Bronchial epithelial cell (primary cell): ENCODE results near the gene MDC1. TPM values are rescaled to one million over a fixed set of nuclear protein-coding genes. Genes with fewer than 3 reads are reported as not detected.

Source experiments
- DNase-seq: peaks from one replicate; pipeline ENCODE4 v3.0.0-alpha.2; 2010; ENCODE audit warnings: low read depth
- FAIRE-seq: peaks from 2 replicates; lab custom pipeline; 2011; peaks lifted over from hg19 to GRCh38; lab: Jason Lieb, UNC
- H3K27me3 ChIP-seq: 2 replicates; pipeline ENCODE4 v1.5.1; 2011; ENCODE audit warnings: low read length; ENCODE audit not compliant: control insufficient read depth, insufficient read depth
- H3K36me3 ChIP-seq: 2 replicates; pipeline ENCODE4 v1.5.1; 2011; ENCODE audit warnings: low read length; ENCODE audit not compliant: control insufficient read depth, insufficient read depth
- H3K4me3 ChIP-seq: 2 replicates; pipeline ENCODE4 v1.5.1; 2011; ENCODE audit warnings: mild to moderate bottlenecking, low read depth, low read length, control low read depth
- CTCF ChIP-seq: IDR thresholded peaks from 2 replicates; pipeline ENCODE4 v1.5.1; 2011; ENCODE audit warnings: mild to moderate bottlenecking, moderate library complexity, low read length, control low read depth, inconsistent platforms; ENCODE audit not compliant: insufficient read depth, severe bottlenecking
- total RNA-seq: library from RNA; depleted of rRNA; stranded (reverse); fragments of >200 nt; gene quantifications from 2 replicates; pipeline ENCODE4 v1.2.1, GENCODE V29; 2014

The MDC1 gene
- total RNA-seq, 1 donor from 2014 or later: 2.4 TPM

DNA sequence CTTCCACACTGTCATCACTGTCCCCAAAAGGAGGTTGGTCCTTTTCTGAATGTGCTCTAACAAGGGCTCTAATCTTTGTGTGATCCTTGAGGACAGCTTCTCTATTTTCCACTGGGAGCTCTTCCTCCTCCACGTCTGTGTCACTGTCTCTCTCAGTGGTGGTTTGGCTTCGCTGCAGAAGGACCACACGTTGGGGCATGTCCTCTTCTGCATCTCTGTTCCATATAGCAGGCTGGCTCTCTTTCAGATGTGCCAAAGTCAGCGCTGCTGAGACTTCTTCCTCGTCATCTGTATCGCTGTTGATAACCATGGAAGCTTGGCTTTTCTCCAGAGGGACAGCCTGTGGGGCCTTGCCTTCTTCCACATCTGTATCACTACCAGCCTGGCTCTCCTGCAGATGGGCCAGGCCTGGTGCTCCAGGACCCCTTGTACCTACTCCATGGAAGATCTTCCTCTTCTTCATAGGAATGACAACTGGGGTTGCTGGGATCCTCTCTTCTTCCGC is 4.6 kb downstream of the MDC1 start:
- no peaks in the 10 kb centered on the region for H3K27me3 ChIP-seq
- H3K4me3 ChIP-seq: no peak overlapping the region
- TF ChIP-seq CTCF: no peak
- DNase-seq (peak; percentile 51), FAIRE-seq (no peak)
- no peaks in the 10 kb centered on the region for H3K36me3 ChIP-seq

DNA sequence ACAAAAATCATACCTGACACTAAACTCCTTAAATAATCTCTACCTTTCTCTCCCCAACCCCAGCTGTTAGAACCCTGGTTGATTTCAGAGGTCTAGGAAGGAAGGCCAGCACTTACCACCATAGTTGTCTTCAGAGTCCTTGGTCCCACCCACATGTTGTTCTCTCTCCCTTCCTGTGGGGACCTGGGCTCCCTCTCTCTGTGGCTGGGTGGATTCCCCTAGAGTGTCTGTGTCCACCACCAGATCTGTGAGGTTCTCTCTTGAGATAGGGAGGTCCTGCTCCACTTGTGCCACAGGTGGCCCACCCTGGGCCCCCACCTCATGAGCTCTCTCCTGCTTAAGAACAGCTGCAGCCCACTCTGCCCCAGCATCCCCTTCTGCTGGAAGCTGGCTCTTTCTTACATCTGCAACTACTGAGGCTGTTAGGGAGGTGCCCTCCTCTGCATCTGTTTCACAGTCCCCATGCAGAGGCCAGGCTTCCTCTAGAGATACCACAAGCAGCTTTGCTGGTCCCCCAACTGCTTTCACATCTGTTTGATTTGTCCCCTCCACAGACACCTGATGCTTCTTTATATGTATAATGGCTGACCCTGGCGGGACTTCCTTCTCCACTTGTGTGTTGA is 5.2 kb downstream of the MDC1 start:
- FAIRE-seq: no peak

DNA sequence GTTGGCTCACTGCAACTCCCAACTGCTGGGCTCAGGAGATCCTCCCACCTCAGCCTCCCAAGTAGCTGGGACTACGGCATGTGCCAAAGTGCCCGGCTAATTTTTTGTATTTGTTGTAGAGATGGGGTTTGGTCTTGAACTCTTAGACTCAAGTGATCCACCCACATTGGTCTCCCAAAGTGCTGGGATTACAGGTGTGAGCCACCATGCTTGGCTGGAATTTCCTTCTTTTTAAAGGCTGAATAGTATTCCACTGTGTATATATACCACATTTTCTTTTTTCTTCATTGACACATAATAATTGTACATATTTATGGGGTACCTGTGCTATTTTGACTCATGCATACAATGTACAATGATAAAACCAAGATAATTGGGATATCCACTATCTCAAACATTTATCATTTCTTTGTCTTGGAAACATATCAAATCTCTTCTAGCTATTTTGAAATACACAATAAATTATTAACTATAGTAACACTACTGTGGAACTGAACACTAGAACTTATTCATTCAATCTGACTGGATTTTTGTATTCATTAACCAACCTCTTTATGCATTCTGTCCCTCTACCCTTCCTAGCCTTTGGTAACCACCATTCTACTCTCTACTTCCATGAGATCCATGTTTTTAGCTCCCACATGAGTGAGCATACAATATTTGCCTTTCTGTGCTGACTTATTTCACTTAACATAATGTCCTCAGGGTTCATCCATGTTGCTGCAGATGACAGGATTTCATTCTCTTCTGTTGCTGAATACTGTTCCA is 7.8 kb downstream of the MDC1 start:
- Histone ChIP-seq H3K27me3 (no peaks in the 10 kb centered on the region), H3K4me3 (no peak overlapping the region), H3K36me3 (peaks cover 4% of the 10 kb centered on the region)
- no peak for FAIRE-seq
- no peak for TF ChIP-seq CTCF
- DNase-seq: no peak

More for the DNA sequence above, 5.2 kb downstream of the MDC1 start:
- no peak for DNase-seq
- no peaks in the 10 kb centered on the region for H3K27me3 ChIP-seq
- no peak overlapping the region for H3K4me3 ChIP-seq
- TF ChIP-seq CTCF: no peak
- H3K36me3 ChIP-seq: no peaks in the 10 kb centered on the region

- FAIRE-seq (peak; percentile 66), DNase-seq (peak; percentile 46)
- Histone ChIP-seq H3K36me3 (peaks cover 6% of the 10 kb centered on the region), H3K27me3 (no peaks in the 10 kb centered on the region), H3K4me3 (no peak overlapping the region)
- no peak for TF ChIP-seq CTCF
Measured at GRCh38 chr6:30707281-30707850, 9.7 kb downstream of the MDC1 start.

GRCh38 chr6:30705620-30706019 is 11.5 kb downstream of the MDC1 start:
- FAIRE-seq (no peak), DNase-seq (no peak)
- TF ChIP-seq CTCF: no peak
- Histone ChIP-seq H3K27me3 (no peaks in the 10 kb centered on the region), H3K36me3 (peaks cover 6% of the 10 kb centered on the region), H3K4me3 (no peak overlapping the region)
